Ovary (tissue), 9 donors: Measurements from ENCODE around the gene PID1. TPM values are rescaled to one million over a fixed set of nuclear protein-coding genes. Genes with fewer than 3 reads are reported as not detected.
"Not testable (repeated sequence)": the region's sequence is repeated elsewhere in the genome, so short reads cannot be mapped to it uniquely, and the experiment has no call there.

Experiments
- DNase-seq, 5 donors: peaks; one replicate each; pipeline ENCODE4 v3.0.0-alpha.2; 2019 to 2020
- H3K27ac ChIP-seq, 2 donors: fragments of 200-600 bp; one replicate each; pipeline versions ENCODE4 v1.5.1 to v1.8.0; 2019 to 2022
- H3K27me3 ChIP-seq: fragments of 200-600 bp; one replicate; pipeline ENCODE4 v1.8.0; 2022
- H3K36me3 ChIP-seq: fragments of 200-600 bp; sonication (generic); one replicate; pipeline ENCODE4 v1.5.1; 2019
- H3K4me1 ChIP-seq: one replicate; pipeline ENCODE4 v1.8.1; 2013; ENCODE audit warnings: mild to moderate bottlenecking, moderate library complexity; ENCODE audit not compliant: insufficient read depth
- H3K4me3 ChIP-seq: fragments of 200-600 bp; sonication (generic); one replicate; pipeline ENCODE4 v1.5.1; 2017
- H3K9me3 ChIP-seq, 2 donors: fragments of 200-600 bp in 1 of 2; sonication (generic) in 1 of 2; one replicate each; pipeline versions ENCODE4 v1.5.1 to v1.8.1; 2013 to 2019; ENCODE audit warnings: mild to moderate bottlenecking in 1 of 2, moderate library complexity in 1 of 2
- CTCF ChIP-seq, 3 donors: fragments of 450-650 bp in 2 of 3; fragments of 200-600 bp in 1 of 3; IDR thresholded peaks; one replicate each; pipeline versions ENCODE4 v1.5.1 to v1.8.0; 2016 to 2022; ENCODE audit warnings: antibody characterized with exemption in 3 of 3, mild to moderate bottlenecking in 1 of 3
- EP300 ChIP-seq: sonication (generic); formaldehyde crosslinking; IDR thresholded peaks from one replicate; pipeline ENCODE4 v1.6.1; 2017; ENCODE audit warnings: antibody characterized with exemption
- POLR2A ChIP-seq: fragments of 450-650 bp; IDR thresholded peaks from one replicate; pipeline ENCODE4 v1.6.1; 2017; ENCODE audit warnings: antibody characterized with exemption, mild to moderate bottlenecking, moderate library complexity
- WGBS, 3 donors: extraction: QIAGEN DNeasy Blood & Tissue Kit in 1 of 3; methylation state at CpG; one replicate each; pipeline versions ENCODE4 v1.1.5 to v1.1.7; 2013 to 2017; 5-methylcytosine and 5-hydroxymethylcytosine counted together
- intact Hi-C, 4 donors: fragments of 100-400 bp; cut with DNase I; formaldehyde crosslinking; loops; one replicate each; pipeline versions ENCODE4 v1.11.0 to v1.15.1; 2022 to 2023
- polyA plus RNA-seq, 2 donors: library from polyadenylated mRNA; stranded (reverse); fragments of 200-250 nt in 1 of 2; fragments of 350-450 nt in 1 of 2; fragmentation: Illumina TruSeq in 1 of 2; extraction: RNeasy Lipid Tissue Mini Kit (QIAGEN cat#74804) in 1 of 2; gene quantifications; one replicate each; pipeline ENCODE4 v1.2.3, GENCODE V29; 2013 to 2014
- total RNA-seq, 7 donors: library from RNA; depleted of rRNA in 2 of 7; stranded (reverse); fragments of >200 nt in 2 of 7; fragmentation: NEBNext Ultra II Directional in 3 of 7; extraction: Animal tissue kit (Norgen Biotek cat#: 25700) in 3 of 7; gene quantifications; one replicate each; pipeline versions ENCODE4 v1.1.0 to v1.2.4, GENCODE V29; 2016 to 2023
- donor health status: DM: no; HTN: no; CAD: no; lungs with moderate emphysema.
- donor health status: DM: no; HTN: no; CAD: no.
- donor health status: Bipolar disorder and iron deficiency.
- donor health status: DM: yes; HTN: yes; CAD: no.
- donor health status: DM: no; HTN: no; CAD: no.
- donor health status: DM: yes; HTN: yes; CAD: no.

Gene PID1
- total and polyA plus RNA-seq, 9 donors, result 19.8 to 66.1 (median 32.4) TPM

GRCh38 chr2:229080172-229080571 is 190.9 kb downstream of the PID1 start:
- H3K4me1 ChIP-seq, result no peaks in the 10 kb centered on the region
- H3K9me3 ChIP-seq, result no peaks in the 10 kb centered on the region
- no peaks in the 10 kb centered on the region for H3K27me3 ChIP-seq
- no peak for DNase-seq
- intact Hi-C loops, result no loop called here
- H3K27ac ChIP-seq, result no peak overlapping the region
- no peak overlapping the region for H3K4me3 ChIP-seq
- H3K36me3 ChIP-seq, result no peaks in the 10 kb centered on the region
- TF ChIP-seq CTCF (IDR thresholded peaks at IDR 0.05) (no peak), POLR2A (no peak), EP300 (no peak)
- WGBS, 3 donors, result 78 to 92% (median 90%) methylated on average over 1 of the region's 1 CpG

- not testable (repeated sequence) for H3K36me3 ChIP-seq, H3K4me3 ChIP-seq, H3K4me1 ChIP-seq, H3K27ac ChIP-seq, H3K9me3 ChIP-seq, DNase-seq, H3K27me3 ChIP-seq
- 94 to 98% (median 98%) methylated on average over 2 of the region's 2 CpGs for WGBS, 3 donors
- intact Hi-C loops, result loop anchor here in 1 of 4 donors (5.0 kb wide), 1 partner anchor 830 kb away; no protein-coding TSS in a partner anchor
Measured at GRCh38 chr2:229076886-229077285, 194.2 kb downstream of the PID1 start.

- intact Hi-C loops, result no loop called here
- H3K4me1 ChIP-seq, result no peaks in the 10 kb centered on the region
- no peaks in the 10 kb centered on the region for H3K9me3 ChIP-seq
- H3K36me3 ChIP-seq, result no peaks in the 10 kb centered on the region
- H3K4me3 ChIP-seq, result no peak overlapping the region
- 89 to 95% (median 90%) methylated on average over 2 of the region's 2 CpGs for WGBS, 3 donors
- no peaks in the 10 kb centered on the region for H3K27me3 ChIP-seq
- TF ChIP-seq EP300 (no peak), CTCF (IDR thresholded peaks at IDR 0.05) (no peak), POLR2A (no peak)
- no peak for DNase-seq
- H3K27ac ChIP-seq, result no peak overlapping the region
Measured at GRCh38 chr2:229073935-229074334, 197.2 kb downstream of the PID1 start.

- H3K9me3 ChIP-seq, result no peaks in the 10 kb centered on the region
- no peak for DNase-seq
- H3K36me3 ChIP-seq, result no peaks in the 10 kb centered on the region
- intact Hi-C loops, result no loop called here
- no peaks in the 10 kb centered on the region for H3K27me3 ChIP-seq
- H3K4me1 ChIP-seq, result no peaks in the 10 kb centered on the region
- 25 to 58% (median 41%) methylated on average over 5 of the region's 5 CpGs for WGBS, 3 donors
- TF ChIP-seq CTCF (IDR thresholded peaks at IDR 0.05), result no peak
- no peak for TF ChIP-seq POLR2A
- TF ChIP-seq EP300, result no peak
- H3K4me3 ChIP-seq, result no peak overlapping the region
- no peak overlapping the region for H3K27ac ChIP-seq
Measured at GRCh38 chr2:229071292-229071976, 199.7 kb downstream of the PID1 start.

- Histone ChIP-seq H3K27me3 (no peaks in the 10 kb centered on the region), H3K36me3 (no peaks in the 10 kb centered on the region), H3K9me3 (no peaks in the 10 kb centered on the region), H3K27ac (no peak overlapping the region), H3K4me3 (no peak overlapping the region), H3K4me1 (no peaks in the 10 kb centered on the region)
- WGBS, 3 donors, result 85 to 97% (median 94%) methylated on average over 4 of the region's 4 CpGs
- TF ChIP-seq EP300, result no peak
- no peak for TF ChIP-seq POLR2A
- no peak for TF ChIP-seq CTCF (IDR thresholded peaks at IDR 0.05)
- no peak for DNase-seq
- intact Hi-C loops, result no loop called here
Measured at GRCh38 chr2:229066121-229066715, 204.9 kb downstream of the PID1 start.
